Suppressor macrophage treated with lipopolysaccharide for 1 hour (primary cell): Measurements from ENCODE around the gene ADAD2.
A peak's percentile ranks its signal among the peaks of the same experiment; 100 is the strongest.

Source experiments
- DNase-seq, 3 donors: peaks; one replicate each; pipeline ENCODE4 v3.0.0-alpha.2; 2020 to 2022

The ADAD2 gene

GRCh38 chr16:84190731-84191388, at the start of gene ADAD2:
Gene ADAD2, plus strand, starts transcription at chr16:84191157. Its CDS starts 74 bp downstream, at chr16:84191231.
- peak in 2 of 3 donors; percentile 27 to 36 for DNase-seq

- DNase-seq, result no peak
Measured at GRCh38 chr16:84143081-84143480, 47.9 kb upstream of the ADAD2 start.

DNA sequence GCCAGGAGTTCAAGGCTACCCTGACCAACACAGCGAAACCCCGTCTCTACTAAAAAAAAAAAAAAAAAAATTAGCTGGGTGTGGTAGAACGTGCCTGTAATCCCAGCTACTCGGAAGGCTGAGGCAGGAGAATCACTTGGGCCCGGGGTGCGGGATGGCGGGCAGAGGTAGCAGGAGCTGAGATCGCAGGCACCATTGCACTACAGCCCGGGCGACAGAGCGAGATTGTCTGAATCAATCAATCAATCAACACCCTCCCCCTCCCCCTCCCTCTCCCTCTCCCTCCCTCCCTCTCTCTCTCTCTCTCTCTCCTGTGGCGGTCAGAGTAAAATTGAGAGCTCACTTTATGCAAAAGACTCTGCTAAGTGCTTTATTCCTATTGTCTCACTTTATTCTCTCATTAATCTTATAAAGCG, 47.2 kb upstream of the ADAD2 start:
- no peak for DNase-seq

- DNase-seq, result peak; percentile 31 to 64 (median 39)
Measured at GRCh38 chr16:84144209-84144858, 46.6 kb upstream of the ADAD2 start.

GRCh38 chr16:84144859-84145639, 45.9 kb upstream of the ADAD2 start, which contains the start of the genes DNAAF1 and HSDL1:
Gene DNAAF1, plus strand, starts transcription at chr16:84145308. Its CDS starts 133 bp downstream, at chr16:84145441.
Gene HSDL1, minus strand, starts transcription at chr16:84145177. Its CDS starts 13,856 bp downstream, at chr16:84131321.
- peak; percentile 94 to 99 (median 98) for DNase-seq

- DNase-seq, result no peak
Measured at GRCh38 chr16:84150926-84151325, 40.0 kb upstream of the ADAD2 start.

GRCh38 chr16:84153660-84154214, 37.2 kb upstream of the ADAD2 start:
- peak in 2 of 3 donors; percentile 10 to 20 for DNase-seq

- DNase-seq, result no peak
Measured at GRCh38 chr16:84155226-84155625, 35.7 kb upstream of the ADAD2 start.

- DNase-seq, result no peak
Measured at GRCh38 chr16:84155771-84156170, 35.2 kb upstream of the ADAD2 start.

DNA sequence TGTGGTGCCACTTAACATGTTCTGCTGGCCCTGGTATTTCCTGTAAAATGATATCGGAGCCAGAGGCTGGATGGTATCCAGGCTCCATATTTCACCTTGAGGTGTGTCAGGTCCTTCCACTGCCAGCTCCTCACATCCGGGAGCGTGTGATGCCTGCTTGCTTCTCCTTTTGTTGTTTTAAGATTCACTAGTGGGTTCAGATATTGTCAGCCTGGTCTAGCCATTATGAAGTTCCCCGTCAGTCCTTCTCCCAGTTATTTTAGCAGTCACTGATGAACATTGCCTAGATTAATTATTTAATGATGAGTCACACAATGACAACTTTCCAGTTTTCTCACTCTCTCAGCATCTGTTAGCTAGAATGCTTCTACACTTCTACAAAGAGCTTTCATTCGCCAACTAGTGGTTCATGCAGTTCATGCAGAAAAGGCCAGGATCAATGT, 34.6 kb upstream of the ADAD2 start:
- peak in 1 of 3 donors; percentile 13 for DNase-seq

GRCh38 chr16:84159007-84159406, 31.9 kb upstream of the ADAD2 start:
- no peak for DNase-seq

- no peak for DNase-seq
Measured at GRCh38 chr16:84159800-84160199, 31.2 kb upstream of the ADAD2 start.

DNA sequence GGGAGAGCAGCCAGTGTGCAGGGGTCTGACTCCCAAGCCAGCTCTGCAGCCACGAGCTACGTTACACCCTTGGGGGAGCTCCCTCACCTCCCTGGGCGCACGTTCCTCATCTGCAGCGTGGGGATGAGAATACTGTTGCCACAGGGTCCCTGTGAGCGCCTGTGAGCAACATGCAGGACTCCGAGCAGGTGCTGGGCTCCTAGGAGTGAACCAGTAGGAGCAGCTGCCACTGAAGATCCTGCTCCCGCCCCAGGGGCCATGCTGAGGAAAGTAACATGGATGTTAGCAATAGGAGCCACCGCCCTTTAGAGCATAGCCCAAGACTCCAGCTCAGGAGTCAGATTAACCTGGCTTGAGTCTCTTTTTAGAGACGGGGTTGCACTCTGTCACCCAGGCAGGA, 29.9 kb upstream of the ADAD2 start:
- no peak for DNase-seq

DNA sequence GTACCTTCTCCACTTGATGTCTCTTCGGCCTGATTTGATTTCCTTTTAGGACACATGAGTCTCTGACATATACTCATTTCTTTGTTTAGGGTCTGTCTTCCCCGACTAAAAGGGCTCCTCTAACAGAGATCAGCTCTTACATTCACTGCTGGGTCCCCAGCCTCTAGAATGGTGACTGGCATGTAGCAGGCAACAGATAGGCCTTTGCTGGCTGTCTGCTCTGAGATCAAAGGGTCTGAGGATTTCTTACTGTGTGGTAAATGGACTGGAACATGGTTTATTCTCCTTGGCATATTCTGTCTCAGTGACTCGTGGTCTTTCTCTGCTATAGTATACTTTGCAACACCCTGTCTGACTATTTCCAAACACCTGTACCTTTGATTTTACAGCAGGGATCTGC, 29.2 kb upstream of the ADAD2 start:
- no peak for DNase-seq

- no peak for DNase-seq
Measured at GRCh38 chr16:84165746-84166145, 25.2 kb upstream of the ADAD2 start.

- DNase-seq, result no peak
Measured at GRCh38 chr16:84166796-84167695, 23.9 kb upstream of the ADAD2 start.

DNA sequence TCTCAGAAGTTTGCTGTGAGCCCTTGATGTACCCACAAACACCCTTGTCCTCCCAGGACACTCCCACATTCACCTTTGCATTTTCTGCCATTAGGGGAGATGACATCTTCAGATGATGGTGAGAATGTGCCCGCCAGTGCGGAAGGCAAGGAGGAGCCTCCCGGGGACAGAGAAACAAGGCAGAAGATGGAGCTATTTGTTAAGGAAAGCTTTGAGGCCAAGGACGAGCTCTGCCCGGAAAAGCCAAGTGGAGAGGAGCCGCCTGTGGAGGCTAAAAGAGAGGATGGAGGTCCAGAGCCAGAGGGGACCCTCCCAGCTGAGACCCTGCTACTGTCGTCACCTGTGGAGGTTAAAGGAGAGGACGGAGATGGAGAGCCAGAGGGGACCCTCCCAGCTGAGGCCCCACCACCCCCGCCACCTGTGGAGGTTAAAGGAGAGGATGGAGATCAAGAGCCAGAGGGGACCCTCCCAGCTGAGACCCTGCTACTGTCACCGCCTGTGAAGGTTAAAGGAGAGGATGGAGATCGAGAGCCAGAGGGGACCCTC, 21.1 kb upstream of the ADAD2 start:
- DNase-seq, result no peak

DNA sequence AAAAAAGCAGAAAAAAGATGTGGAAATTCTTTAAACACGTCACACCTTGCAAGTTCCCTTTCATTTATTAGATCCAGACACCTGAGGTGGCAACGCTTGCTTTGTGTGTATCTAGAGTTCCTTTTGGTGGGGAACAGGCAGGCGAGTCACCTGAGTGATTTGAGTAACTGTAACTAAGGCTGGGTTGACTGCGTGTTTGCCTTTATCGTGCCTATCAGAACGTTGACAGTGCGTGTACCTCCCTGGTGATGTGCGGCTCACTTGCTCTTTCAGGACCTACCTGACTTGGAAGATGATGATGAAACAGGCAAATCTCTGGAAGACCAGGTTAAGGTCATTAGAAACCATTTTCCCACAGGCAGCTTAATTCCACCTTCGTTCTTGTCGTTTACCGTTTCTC, 16.6 kb upstream of the ADAD2 start:
- no peak for DNase-seq

DNA sequence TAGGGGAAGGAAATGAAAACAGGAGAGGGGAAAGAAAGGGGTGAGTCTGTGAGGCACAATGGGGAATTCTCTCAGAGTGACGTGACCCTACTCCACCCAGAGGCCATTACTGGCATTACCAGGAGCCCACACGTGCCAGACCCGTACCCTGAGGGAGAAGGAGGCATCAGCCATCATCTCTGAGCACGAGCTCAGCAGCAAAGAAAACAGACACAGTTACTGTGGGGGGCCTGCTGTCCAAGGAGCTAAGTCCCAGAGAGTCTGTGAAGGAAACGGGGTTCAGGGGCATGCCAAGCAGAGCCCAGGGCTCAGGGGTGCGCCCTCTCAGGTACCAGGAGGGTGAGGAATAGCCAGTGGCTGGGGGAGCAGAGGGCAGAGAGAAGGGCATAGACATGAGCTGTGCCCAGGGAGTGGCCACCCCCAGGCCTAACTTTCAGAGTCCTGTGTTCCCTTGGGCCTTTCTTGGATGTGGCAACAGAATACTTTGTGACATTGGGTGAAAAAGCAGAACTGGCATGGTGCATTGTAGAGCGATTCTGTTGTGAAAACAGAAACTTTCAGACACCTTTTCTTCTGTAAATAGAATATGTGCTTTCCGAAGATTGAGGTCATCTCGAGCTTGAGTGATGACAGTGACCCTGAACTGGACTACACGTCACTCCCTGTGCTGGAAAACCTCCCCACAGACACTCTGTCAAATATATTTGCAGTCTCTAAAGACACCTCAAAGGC, 15.4 kb upstream of the ADAD2 start:
- peak; percentile 93 to 99 (median 98) for DNase-seq

DNA sequence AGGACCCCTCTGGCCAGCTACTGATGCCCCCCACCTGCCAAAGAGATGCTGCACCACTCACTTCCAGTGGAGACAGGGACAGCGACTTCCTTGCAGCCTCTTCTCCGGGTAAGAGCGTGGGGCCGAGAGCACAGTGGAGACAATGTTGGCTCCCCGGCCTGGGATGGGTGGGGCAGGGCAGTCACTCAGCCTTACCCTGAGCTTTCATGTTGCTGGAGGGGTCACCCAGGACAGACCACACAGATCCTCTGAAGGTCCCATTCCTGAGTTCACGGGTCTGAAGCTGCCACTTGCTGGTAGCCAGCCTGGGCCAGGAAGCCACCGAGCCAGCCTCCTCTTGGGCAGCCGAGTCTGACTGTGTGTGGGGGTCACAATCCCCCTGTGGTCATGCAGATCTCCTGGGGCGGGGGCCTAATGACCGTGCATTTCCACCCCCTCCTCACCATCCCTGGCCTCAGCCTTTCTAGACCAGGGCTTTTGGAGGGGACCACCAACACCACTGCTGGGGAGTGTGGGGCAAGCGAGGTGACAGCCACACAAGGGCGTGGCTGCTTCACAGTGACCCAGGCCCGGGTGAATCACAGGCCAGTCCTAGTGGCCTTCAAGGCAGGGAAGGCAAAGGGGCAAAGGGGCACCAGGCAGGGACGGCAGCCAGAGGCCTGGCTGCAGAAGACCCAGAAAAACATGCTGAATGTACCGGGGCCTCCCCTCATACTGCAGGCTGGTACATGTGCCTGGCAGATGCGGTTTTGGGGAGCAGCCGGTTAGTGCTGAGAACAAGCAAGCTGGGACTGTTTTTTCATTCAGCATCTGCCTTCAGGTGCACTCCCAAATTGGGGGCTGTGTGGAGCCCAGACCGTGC, 14.5 kb upstream of the ADAD2 start:
- peak in 2 of 3 donors; percentile 31 to 47 for DNase-seq
